ENCODE data around the gene C12orf43. TPM values are rescaled to one million over a fixed set of nuclear protein-coding genes. Genes with fewer than 3 reads are reported as not detected.
A peak's percentile ranks its signal among the peaks of the same experiment; 100 is the strongest.

Gene C12orf43
- total and polyA plus RNA-seq, 4 donors: 6.8 to 8.2 (median 7.6) TPM

GRCh38 chr12:120988234-120988633, 28.1 kb downstream of the C12orf43 start (continued):
- TF ChIP-seq CTCF (IDR thresholded peaks at IDR 0.05; ENCODE audit: low read depth, low read length, missing input control): no peak
- no peak for TF ChIP-seq HNF4G (IDR thresholded peaks at IDR 0.05)

GRCh38 chr12:120984351-120984898, 31.9 kb downstream of the C12orf43 start:
- no peaks in the 10 kb centered on the region for H3K9me3 ChIP-seq (ENCODE audit: control insufficient read depth in 4 of 4, low read length in 3 of 4)
- WGBS: 46% methylated on average over 3 of the region's 3 CpGs
- H3K27ac ChIP-seq (ENCODE audit: low read depth in 1 of 2, low read length in 2 of 2): peak overlapping the region; percentile 69 to 80
- H3K4me1 ChIP-seq (ENCODE audit: control insufficient read depth in 4 of 4, insufficient read depth in 4 of 4, low read length in 3 of 4): peaks cover 16 to 51% (median 42%) of the 10 kb centered on the region in 4 donors
- peak; percentile 97 for TF ChIP-seq HNF4A (conservative IDR thresholded peaks at IDR 0.05)
- peak; percentile 92 for TF ChIP-seq SP1 (IDR thresholded peaks at IDR 0.05)
- TF ChIP-seq JUND (IDR thresholded peaks at IDR 0.05): peak; percentile 47 to 54
- TF ChIP-seq HNF4G (IDR thresholded peaks at IDR 0.05): peak; percentile 95
- no peak for TF ChIP-seq ZBTB33 (IDR thresholded peaks at IDR 0.05)
- TF ChIP-seq EGR1 (IDR thresholded peaks at IDR 0.05; ENCODE audit: low read depth in 2 of 2): no peak
- no peak for TF ChIP-seq CTCF (IDR thresholded peaks at IDR 0.05; ENCODE audit: low read depth, low read length, missing input control)
- TF ChIP-seq YY1 (IDR thresholded peaks at IDR 0.05): peak; percentile 86
- TF ChIP-seq RXRA (IDR thresholded peaks at IDR 0.05): peak; percentile 82 to 84
- peak; percentile 27 to 34 for TF ChIP-seq RAD21 (IDR thresholded peaks at IDR 0.05)
- peak; percentile 60 for TF ChIP-seq MAX (IDR thresholded peaks at IDR 0.05)
- TF ChIP-seq ATF3 (IDR thresholded peaks at IDR 0.05): peak; percentile 45
- peak; percentile 72 for TF ChIP-seq REST (IDR thresholded peaks at IDR 0.05)
- no peak for TF ChIP-seq GABPA (IDR thresholded peaks at IDR 0.05 in 1 of 2, conservative IDR thresholded peaks at IDR 0.05 in 1 of 2)
- H3K27me3 ChIP-seq (ENCODE audit: control insufficient read depth in 4 of 4, insufficient read depth in 4 of 4, low read length in 3 of 4): no peaks in the 10 kb centered on the region
- H3K36me3 ChIP-seq (ENCODE audit: control insufficient read depth in 4 of 4, insufficient read depth in 3 of 4, low read depth in 1 of 4, low read length in 3 of 4): peaks cover 0 to 11% (median 9%) of the 10 kb centered on the region in 4 donors
- no peak overlapping the region for H3K4me3 ChIP-seq (ENCODE audit: low read depth in 1 of 3, low read length in 3 of 3)
- peak overlapping the region; percentile 12 to 45 for H3K9ac ChIP-seq (ENCODE audit: low read depth in 1 of 2, low read length in 2 of 2)
- no peak for DNase-seq (ENCODE audit: low spot score)
